Activated gamma-delta T cell treated with anti-CD3 and anti-CD28 coated beads, Interleukin-2, amount 50 U/mL, for 16 hours (primary cell): Measurements from ENCODE around the gene ERC1.
"Not testable (repeated sequence)": the region's sequence is repeated elsewhere in the genome, so short reads cannot be mapped to it uniquely, and the experiment has no call there.

Experiments used
- DNase-seq: peaks from one replicate; pipeline ENCODE4 v3.0.0-alpha.2; 2020; ENCODE audit warnings: low read depth

Gene ERC1

GRCh38 chr12:1324910-1325309 lies 333.9 kb downstream of the ERC1 start:
- no peak for DNase-seq

GRCh38 chr12:1325666-1326065 lies 334.6 kb downstream of the ERC1 start:
- no peak for DNase-seq

GRCh38 chr12:1326258-1326657 lies 335.2 kb downstream of the ERC1 start:
- no peak for DNase-seq

- DNase-seq: no peak
These were observed 337.4 kb downstream of the ERC1 start for GRCh38 chr12:1328391-1328790.

- no peak for DNase-seq
These were observed 338.9 kb downstream of the ERC1 start for GRCh38 chr12:1329784-1330476.

- no peak for DNase-seq
These were observed 339.4 kb downstream of the ERC1 start for GRCh38 chr12:1330477-1330827.

GRCh38 chr12:1332327-1332726 lies 341.3 kb downstream of the ERC1 start:
- no peak for DNase-seq

GRCh38 chr12:1338483-1339177 lies 347.6 kb downstream of the ERC1 start:
- DNase-seq: no peak

GRCh38 chr12:1339178-1339541 lies 348.1 kb downstream of the ERC1 start:
- DNase-seq: not testable (repeated sequence)

GRCh38 chr12:1339618-1340319 lies 348.7 kb downstream of the ERC1 start:
- no peak for DNase-seq

- DNase-seq: not testable (repeated sequence)
These were observed 350.2 kb downstream of the ERC1 start for GRCh38 chr12:1341270-1341669.

GRCh38 chr12:1343422-1343821 lies 352.4 kb downstream of the ERC1 start:
- no peak for DNase-seq

- DNase-seq: no peak
These were observed 353.2 kb downstream of the ERC1 start for GRCh38 chr12:1344245-1344644.

- DNase-seq: no peak
These were observed 355.1 kb downstream of the ERC1 start for GRCh38 chr12:1346126-1346525.

GRCh38 chr12:1347294-1347693 lies 356.3 kb downstream of the ERC1 start:
- DNase-seq: no peak

GRCh38 chr12:1348606-1349005 lies 357.6 kb downstream of the ERC1 start:
- DNase-seq: no peak

GRCh38 chr12:1350055-1350933 lies 359.3 kb downstream of the ERC1 start:
- no peak for DNase-seq

GRCh38 chr12:1350934-1351240 lies 359.9 kb downstream of the ERC1 start:
- no peak for DNase-seq

- no peak for DNase-seq
These were observed 360.9 kb downstream of the ERC1 start for GRCh38 chr12:1351926-1352325.

GRCh38 chr12:1353451-1353850 lies 362.4 kb downstream of the ERC1 start:
- no peak for DNase-seq

- no peak for DNase-seq
These were observed 364.4 kb downstream of the ERC1 start for GRCh38 chr12:1355396-1355795.

- not testable (repeated sequence) for DNase-seq
These were observed 364.8 kb downstream of the ERC1 start for GRCh38 chr12:1355871-1356270.

GRCh38 chr12:1356285-1356684 lies 365.3 kb downstream of the ERC1 start:
- DNase-seq: no peak
